DOHH2 (cell line): ENCODE measurements around the gene LDHA.

Experiments
- EZH2phosphoT487 ChIP-seq: fragments of 200-600 bp; sonication (generic); IDR thresholded peaks from 2 replicates; pipeline ENCODE4 v1.6.1; 2017; ENCODE audit warnings: borderline replicate concordance, mild to moderate bottlenecking, antibody characterized with exemption, low read length, moderate library complexity, mixed read lengths
- TF ChIP-seq, protein P1 (sequence below): fragments of 200-600 bp; sonication (generic); IDR thresholded peaks from one replicate; pipeline ENCODE4 v1.5.1; 2014; ENCODE audit warnings: antibody characterized with exemption, mild to moderate bottlenecking, low read depth, low read length; ENCODE audit not compliant: poor library complexity, severe bottlenecking

DNA sequence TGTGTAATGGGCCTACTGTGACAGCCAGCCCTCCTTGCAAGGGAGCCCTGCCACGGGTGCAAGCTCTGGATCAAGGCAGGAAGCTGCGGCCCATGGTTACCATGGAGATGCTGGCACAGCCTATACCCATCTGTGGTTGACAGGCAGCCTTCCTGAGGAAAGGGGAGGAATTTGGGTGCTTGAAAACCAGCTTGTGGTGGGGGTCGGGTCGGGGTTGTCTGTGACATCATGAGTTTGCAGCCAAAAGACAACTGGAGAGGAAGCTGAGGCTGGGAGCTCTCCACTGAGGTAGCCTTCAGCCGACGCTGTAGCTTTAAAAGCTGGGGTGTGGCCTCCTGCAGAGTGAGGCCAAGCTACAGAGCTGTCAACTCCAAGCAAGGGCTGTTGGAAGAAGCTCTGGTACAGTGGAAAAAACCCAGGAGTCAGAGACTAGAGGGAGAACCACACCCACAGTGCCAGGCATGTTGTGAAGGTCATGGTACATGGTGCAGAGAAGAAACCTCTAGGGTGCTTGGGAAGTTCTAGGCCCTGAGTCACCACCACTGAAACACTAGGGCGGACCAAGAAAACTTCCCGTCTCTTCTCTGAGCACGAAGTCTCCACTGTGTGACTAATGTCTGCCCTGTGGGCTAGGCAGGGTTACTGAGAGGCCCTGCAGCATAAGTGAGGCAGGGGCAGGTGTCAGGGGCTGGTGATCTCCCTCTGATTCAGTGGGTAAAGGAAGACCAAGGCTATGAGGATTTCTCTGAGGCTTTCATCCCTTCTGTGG is 10.8 kb upstream of the LDHA start:
- TF ChIP-seq, protein P1, sequence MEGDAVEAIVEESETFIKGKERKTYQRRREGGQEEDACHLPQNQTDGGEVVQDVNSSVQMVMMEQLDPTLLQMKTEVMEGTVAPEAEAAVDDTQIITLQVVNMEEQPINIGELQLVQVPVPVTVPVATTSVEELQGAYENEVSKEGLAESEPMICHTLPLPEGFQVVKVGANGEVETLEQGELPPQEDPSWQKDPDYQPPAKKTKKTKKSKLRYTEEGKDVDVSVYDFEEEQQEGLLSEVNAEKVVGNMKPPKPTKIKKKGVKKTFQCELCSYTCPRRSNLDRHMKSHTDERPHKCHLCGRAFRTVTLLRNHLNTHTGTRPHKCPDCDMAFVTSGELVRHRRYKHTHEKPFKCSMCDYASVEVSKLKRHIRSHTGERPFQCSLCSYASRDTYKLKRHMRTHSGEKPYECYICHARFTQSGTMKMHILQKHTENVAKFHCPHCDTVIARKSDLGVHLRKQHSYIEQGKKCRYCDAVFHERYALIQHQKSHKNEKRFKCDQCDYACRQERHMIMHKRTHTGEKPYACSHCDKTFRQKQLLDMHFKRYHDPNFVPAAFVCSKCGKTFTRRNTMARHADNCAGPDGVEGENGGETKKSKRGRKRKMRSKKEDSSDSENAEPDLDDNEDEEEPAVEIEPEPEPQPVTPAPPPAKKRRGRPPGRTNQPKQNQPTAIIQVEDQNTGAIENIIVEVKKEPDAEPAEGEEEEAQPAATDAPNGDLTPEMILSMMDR: no peak
- no peak for TF ChIP-seq EZH2phosphoT487
